A673 (cell line): ENCODE measurements around the gene TGIF1.

ENCODE experiments used
- EZH2 ChIP-seq: fragments of 200-600 bp; sonication (generic); IDR thresholded peaks from 2 replicates; pipeline ENCODE4 v1.6.1; 2017; ENCODE audit warnings: borderline replicate concordance, low read depth, mild to moderate bottlenecking, mixed read lengths, antibody characterized with exemption, low read length; ENCODE audit not compliant: poor library complexity, severe bottlenecking
- TF ChIP-seq, protein P1 (sequence below): fragments of 300-800, 200-600 bp; sonication (generic); conservative IDR thresholded peaks from 2 replicates; pipeline ENCODE4 v1.5.1; 2017; ENCODE audit warnings: low read depth, mild to moderate bottlenecking, antibody characterized with exemption, low read length, moderate library complexity, mixed read lengths

GRCh38 chr18:3425446-3425845, 24.5 kb upstream of the TGIF1 start:
- TF ChIP-seq, protein P1, sequence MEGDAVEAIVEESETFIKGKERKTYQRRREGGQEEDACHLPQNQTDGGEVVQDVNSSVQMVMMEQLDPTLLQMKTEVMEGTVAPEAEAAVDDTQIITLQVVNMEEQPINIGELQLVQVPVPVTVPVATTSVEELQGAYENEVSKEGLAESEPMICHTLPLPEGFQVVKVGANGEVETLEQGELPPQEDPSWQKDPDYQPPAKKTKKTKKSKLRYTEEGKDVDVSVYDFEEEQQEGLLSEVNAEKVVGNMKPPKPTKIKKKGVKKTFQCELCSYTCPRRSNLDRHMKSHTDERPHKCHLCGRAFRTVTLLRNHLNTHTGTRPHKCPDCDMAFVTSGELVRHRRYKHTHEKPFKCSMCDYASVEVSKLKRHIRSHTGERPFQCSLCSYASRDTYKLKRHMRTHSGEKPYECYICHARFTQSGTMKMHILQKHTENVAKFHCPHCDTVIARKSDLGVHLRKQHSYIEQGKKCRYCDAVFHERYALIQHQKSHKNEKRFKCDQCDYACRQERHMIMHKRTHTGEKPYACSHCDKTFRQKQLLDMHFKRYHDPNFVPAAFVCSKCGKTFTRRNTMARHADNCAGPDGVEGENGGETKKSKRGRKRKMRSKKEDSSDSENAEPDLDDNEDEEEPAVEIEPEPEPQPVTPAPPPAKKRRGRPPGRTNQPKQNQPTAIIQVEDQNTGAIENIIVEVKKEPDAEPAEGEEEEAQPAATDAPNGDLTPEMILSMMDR = no peak
- no peak for TF ChIP-seq EZH2
